ENCODE measurements around the gene DIP2C. TPM values are rescaled to one million over a fixed set of nuclear protein-coding genes. Genes with fewer than 3 reads are reported as not detected.

Gene DIP2C
- total and polyA plus RNA-seq, 3 donors from 2014 or later, result 14.9 to 43.4 (median 30.1) TPM

- Histone ChIP-seq H3K27me3 (no peaks in the 10 kb centered on the region), H3K4me3 (no peak overlapping the region), H3K27ac (no peak overlapping the region), H3K9me3 (no peaks in the 10 kb centered on the region), H3K4me1 (peaks cover 8% of the 10 kb centered on the region), H3K36me3 (ENCODE audit: low read depth, missing control alignments) (no peaks in the 10 kb centered on the region)
- WGBS, 2 donors, result 94% methylated on average over 21 of the region's 21 CpGs
- DNase-seq, result no peak
- TF ChIP-seq, protein P1, sequence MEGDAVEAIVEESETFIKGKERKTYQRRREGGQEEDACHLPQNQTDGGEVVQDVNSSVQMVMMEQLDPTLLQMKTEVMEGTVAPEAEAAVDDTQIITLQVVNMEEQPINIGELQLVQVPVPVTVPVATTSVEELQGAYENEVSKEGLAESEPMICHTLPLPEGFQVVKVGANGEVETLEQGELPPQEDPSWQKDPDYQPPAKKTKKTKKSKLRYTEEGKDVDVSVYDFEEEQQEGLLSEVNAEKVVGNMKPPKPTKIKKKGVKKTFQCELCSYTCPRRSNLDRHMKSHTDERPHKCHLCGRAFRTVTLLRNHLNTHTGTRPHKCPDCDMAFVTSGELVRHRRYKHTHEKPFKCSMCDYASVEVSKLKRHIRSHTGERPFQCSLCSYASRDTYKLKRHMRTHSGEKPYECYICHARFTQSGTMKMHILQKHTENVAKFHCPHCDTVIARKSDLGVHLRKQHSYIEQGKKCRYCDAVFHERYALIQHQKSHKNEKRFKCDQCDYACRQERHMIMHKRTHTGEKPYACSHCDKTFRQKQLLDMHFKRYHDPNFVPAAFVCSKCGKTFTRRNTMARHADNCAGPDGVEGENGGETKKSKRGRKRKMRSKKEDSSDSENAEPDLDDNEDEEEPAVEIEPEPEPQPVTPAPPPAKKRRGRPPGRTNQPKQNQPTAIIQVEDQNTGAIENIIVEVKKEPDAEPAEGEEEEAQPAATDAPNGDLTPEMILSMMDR (IDR thresholded peaks at IDR 0.05), result no peak
- no peak for TF ChIP-seq POLR2A (IDR thresholded peaks at IDR 0.05)
- intact Hi-C loops (cut with DNase I; ENCODE audit: low total_unique reads), result no loop called here
Measured at GRCh38 chr10:571688-572451, 117.6 kb downstream of the DIP2C start.

GRCh38 chr10:571166-571565 is 118.3 kb downstream of the DIP2C start:
- Histone ChIP-seq H3K36me3 (ENCODE audit: low read depth, missing control alignments) (no peaks in the 10 kb centered on the region), H3K27ac (no peak overlapping the region), H3K9me3 (no peaks in the 10 kb centered on the region), H3K4me3 (no peak overlapping the region), H3K27me3 (no peaks in the 10 kb centered on the region), H3K4me1 (peaks cover 8% of the 10 kb centered on the region)
- 88 to 89% methylated on average over 12 to 13 of the region's 13 CpGs for WGBS, 2 donors
- intact Hi-C loops (cut with DNase I; ENCODE audit: low total_unique reads), result no loop called here
- no peak for DNase-seq
- no peak for TF ChIP-seq POLR2A (IDR thresholded peaks at IDR 0.05)
- TF ChIP-seq, protein P1 (IDR thresholded peaks at IDR 0.05), result no peak

GRCh38 chr10:570628-571163 is 118.8 kb downstream of the DIP2C start:
- Histone ChIP-seq H3K27ac (no peak overlapping the region), H3K9me3 (no peaks in the 10 kb centered on the region), H3K4me1 (peaks cover 8% of the 10 kb centered on the region), H3K36me3 (ENCODE audit: low read depth, missing control alignments) (no peaks in the 10 kb centered on the region), H3K27me3 (no peaks in the 10 kb centered on the region), H3K4me3 (no peak overlapping the region)
- WGBS, 2 donors, result 92 to 94% methylated on average over 20 of the region's 20 CpGs
- intact Hi-C loops (cut with DNase I; ENCODE audit: low total_unique reads), result no loop called here
- no peak for DNase-seq
- TF ChIP-seq, protein P1 (IDR thresholded peaks at IDR 0.05), result no peak
- TF ChIP-seq POLR2A (IDR thresholded peaks at IDR 0.05), result no peak

DNA sequence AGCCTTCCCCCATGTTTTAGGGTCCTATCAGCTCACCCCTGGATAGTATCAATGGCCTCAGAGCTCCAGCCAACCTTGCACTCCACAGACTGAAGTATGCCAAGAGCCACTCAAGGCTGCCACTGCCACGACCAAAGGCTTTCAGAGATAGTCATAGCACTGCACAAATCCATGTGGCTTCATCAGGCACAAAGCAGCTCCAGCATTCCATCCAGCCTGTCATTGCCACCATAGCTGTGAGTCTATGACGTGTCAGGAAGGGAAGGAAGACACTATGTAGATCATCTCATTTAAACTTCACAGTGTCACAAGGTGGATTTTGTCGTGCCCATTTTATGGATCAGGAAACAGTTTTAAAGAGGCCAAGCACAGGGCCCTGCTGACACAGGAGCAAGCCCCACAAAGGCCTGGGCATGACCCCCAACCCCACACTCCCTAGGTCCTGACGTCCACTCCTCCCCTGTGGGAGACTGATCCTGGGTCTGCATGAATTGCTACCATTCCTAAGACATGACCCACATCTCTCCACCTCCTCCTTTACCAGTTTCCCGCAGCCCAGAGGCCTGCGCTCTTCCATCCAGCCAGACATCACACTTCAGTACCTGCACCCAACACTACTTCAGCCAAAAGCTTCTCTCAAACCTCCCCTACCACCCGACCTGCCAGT is 119.4 kb downstream of the DIP2C start:
- Histone ChIP-seq H3K4me3 (no peak overlapping the region), H3K9me3 (no peaks in the 10 kb centered on the region), H3K27ac (no peak overlapping the region), H3K27me3 (no peaks in the 10 kb centered on the region), H3K4me1 (peaks cover 2% of the 10 kb centered on the region), H3K36me3 (ENCODE audit: low read depth, missing control alignments) (no peaks in the 10 kb centered on the region)
- WGBS, 2 donors, result 87 to 95% methylated on average over 7 of the region's 7 CpGs
- no peak for DNase-seq
- TF ChIP-seq, protein P1 (IDR thresholded peaks at IDR 0.05), result no peak
- no peak for TF ChIP-seq POLR2A (IDR thresholded peaks at IDR 0.05)
- intact Hi-C loops (cut with DNase I; ENCODE audit: low total_unique reads), result no loop called here

Data from testis (tissue), 3 donors.